ENCODE measurements around the gene AGXT. TPM values are rescaled to one million over a fixed set of nuclear protein-coding genes. Genes with fewer than 3 reads are reported as not detected.

The AGXT gene
- total RNA-seq, 1 donor from 2014 or later: not detected

- no peak for DNase-seq (ENCODE audit: low read depth)
Observed at GRCh38 chr2:240869109-240869955, 708 bp downstream of the AGXT start.

DNA sequence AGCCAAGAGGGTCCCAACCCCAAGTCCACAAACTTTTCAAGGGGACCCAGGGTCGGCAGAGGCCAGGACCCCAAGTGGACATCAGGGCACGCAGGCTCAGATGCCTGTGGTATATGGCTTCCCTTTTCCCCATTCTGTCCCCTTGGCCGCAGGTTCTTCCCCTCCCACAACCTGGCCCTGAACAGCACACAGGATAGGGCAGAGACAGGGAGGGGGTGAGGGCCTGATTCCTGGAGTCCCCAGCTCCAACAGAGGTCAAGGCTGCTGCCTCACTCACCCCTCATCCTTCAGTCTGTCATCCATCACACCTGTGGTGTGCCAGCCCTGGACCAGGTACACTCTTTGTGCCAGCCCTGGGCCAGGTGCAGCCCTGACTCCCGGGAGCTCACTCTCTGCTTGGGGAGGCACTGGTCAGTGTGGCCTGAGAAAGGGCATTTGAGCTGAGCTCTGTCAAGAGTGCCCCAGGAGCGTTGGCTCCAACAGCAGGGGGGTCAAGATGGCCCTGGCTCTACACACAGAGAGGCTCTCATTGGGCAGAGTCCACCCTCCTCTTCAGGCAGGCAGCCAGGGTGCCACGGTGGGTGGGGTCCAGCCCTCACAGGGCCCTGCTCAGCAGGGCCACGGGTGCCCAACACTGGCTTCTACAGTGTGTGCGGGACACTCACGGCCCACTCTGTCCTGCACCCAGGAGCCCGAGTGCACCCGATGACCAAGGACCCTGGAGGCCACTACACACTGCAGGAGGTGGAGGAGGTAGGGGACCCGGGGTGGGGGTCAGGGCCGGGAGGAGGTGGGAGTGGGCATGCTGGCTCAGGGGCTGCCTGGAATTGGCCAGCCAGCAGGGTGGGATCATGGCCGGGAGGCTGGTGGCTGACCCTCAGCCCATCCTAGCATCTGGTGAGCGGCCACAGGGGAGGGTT is 1.6 kb downstream of the AGXT start:
- DNase-seq (ENCODE audit: low read depth): no peak

GRCh38 chr2:240871071-240871958 is 2.7 kb downstream of the AGXT start:
- DNase-seq (ENCODE audit: low read depth): no peak

DNA sequence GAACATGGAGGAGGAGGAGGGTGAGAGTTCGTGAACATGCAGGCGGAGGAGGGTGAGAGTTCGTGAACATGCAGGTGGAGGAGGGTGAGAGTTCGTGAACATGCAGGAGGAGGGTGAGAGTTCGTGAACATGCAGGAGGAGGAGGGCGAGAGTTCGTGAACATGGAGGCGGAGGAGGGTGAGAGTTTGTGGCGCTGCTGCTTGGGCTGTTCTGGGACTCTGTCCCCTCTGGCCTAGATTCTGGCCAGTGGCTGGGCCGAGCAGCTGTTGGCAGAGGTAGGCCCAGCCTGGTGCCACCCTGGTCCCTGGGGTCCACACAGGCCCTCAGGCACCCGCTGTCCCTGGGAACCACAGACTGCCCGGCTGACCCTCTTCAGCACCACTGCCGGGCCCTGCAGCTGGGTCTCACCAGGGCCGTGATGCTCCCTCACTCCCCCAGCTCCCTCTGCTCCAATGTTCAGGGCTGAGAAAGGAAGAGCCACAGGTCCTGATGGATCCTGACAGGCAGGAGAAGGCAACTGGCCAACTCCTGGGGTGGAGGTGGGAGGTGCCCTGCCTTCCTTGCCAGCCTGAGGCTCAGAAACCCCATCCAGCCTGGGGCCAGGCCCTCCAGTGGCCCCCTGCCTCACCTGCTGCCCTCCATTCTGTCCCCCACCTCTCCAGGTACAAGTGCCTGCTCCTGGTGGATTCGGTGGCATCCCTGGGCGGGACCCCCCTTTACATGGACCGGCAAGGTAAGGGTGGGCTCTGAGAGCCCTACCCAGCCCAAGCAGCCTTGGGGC is 3.9 kb downstream of the AGXT start:
- no peak for DNase-seq (ENCODE audit: low read depth)

DNA sequence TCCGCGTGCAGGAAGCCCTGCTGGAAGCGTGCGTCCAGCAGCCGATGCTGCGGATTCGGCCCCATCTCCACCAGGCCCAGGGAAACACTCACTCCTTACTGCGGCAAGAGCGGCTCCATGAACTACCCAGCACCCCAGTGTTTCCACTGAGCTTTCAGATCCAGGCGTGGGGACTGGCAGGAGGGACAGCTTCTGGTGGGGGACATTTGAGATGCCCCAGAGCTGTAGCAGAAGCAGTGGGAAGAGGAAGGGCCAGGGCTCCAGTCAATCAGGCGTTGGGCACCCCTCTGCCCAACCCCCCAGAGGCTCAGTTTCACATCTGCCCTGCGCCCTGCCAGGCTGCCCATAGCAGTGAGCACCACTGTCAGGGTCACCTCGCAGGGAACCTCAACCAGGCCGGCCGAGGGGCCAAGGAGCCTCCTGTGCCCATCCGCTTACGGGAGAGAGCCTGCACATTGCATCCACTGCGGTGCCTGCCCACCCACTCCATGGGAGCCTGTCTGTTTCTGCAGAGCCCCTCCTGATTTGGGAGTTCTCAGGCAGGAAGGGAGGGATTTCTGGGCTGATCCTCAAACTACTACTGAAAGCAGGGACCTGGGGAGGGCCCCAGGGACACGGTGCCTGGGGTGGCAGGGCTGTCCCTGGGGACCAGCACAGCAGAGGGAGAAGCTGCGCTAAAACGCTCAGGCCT is 4.6 kb downstream of the AGXT start:
- DNase-seq (ENCODE audit: low read depth): no peak

- no peak for DNase-seq (ENCODE audit: low read depth)
Observed at GRCh38 chr2:240873805-240874714, 5.4 kb downstream of the AGXT start.

DNA sequence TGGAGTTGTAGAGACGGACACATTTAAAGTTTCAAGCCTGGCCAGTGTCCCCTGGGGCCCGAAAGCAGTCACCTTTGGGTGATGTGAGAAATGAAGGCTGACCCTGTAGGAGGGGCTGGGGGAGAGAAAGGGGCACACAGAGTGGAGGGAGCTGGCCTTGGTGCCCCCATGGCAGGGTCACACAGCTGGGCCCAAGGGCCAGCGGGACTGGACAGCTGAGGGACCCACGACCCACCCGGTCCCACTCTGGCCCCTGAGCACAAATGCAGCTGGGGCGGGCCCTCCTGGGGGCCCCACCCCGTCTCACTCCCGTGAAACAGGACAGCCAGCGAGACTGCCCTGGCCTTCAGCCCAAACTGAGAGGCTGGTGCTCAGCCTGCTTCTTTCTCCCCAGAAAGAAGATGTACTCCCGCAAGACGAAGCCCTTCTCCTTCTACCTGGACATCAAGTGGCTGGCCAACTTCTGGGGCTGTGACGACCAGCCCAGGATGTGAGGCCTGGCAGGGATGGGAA is 6.1 kb downstream of the AGXT start:
- no peak for DNase-seq (ENCODE audit: low read depth)

GRCh38 chr2:240875228-240876034 is 6.8 kb downstream of the AGXT start:
- DNase-seq (ENCODE audit: low read depth): no peak

GRCh38 chr2:240876035-240876474 is 7.4 kb downstream of the AGXT start:
- no peak for DNase-seq (ENCODE audit: low read depth)

DNA sequence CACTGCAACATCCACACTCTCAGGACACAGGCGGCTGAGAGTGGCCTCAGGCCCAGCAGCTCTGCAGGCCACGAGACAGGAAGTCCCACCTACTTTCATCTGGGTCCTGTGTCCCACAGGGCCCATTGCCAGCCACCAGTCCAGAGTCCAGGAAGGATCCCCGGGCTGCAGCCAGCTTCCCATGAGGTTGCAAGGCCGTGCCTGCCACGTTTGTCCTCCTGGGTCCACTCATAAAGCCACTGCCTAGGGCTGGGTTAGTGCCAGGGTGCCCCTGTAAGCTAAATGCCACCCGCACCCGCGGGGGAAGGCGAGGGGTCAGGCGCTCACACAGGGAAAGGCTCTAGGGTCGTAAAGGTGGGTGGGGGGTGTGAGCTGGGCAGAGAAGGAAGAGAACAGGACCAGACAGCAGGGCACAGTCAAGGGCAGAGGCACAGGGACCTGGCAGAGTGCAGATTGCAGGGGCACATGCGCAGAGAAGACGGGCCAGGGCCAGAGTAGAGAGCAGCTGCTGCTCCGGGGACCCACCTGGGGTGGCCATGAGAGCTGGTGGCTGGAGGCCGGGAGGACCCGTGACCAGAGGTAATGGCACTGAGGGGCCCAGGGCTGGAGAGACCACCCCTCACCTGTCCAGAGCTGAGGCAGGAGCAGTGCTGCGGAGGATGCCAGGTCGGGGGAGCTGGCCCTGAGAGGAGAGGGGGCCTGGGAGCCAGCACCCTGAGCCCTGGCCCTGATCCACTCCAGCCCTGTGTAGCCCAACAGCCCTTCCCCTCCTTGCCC is 8.0 kb downstream of the AGXT start:
- DNase-seq (ENCODE audit: low read depth): no peak

DNA sequence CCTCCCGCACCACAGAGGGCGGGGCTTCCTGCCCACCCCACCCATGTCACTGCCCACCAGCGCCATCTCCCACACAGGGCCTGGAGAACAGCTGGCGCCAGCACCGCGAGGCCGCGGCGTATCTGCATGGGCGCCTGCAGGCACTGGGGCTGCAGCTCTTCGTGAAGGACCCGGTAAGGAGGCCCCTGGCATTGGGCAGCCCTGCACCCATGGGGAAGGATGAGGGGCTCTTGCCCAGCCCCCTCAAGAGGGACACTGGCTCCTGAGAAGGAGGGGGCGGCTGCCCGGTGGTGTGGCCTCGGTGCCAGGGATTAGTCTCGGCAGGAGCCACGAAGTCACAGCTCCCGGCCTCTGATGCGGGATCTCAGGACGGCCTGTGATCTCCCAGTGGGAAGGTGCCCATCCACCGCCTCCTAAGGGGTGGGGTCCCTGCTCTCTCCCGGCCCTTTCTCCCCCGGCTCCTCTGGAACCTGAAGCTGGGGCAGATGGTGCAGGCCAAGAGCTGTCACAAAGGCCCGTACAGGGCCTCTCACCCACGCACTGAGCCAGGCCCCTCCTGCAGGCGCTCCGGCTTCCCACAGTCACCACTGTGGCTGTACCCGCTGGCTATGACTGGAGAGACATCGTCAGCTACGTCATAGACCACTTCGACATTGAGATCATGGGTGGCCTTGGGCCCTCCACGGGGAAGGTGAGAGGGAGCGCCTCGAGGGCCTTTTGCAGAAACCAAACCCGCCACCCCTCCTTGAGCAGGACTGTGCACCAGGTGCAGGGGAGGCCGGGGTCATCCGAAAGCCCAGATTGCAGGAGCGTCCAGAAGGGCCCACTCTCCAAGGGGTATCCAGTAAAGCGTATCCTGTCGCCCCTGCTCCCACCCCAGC is 9.1 kb downstream of the AGXT start:
- DNase-seq (ENCODE audit: low read depth): no peak

DNA sequence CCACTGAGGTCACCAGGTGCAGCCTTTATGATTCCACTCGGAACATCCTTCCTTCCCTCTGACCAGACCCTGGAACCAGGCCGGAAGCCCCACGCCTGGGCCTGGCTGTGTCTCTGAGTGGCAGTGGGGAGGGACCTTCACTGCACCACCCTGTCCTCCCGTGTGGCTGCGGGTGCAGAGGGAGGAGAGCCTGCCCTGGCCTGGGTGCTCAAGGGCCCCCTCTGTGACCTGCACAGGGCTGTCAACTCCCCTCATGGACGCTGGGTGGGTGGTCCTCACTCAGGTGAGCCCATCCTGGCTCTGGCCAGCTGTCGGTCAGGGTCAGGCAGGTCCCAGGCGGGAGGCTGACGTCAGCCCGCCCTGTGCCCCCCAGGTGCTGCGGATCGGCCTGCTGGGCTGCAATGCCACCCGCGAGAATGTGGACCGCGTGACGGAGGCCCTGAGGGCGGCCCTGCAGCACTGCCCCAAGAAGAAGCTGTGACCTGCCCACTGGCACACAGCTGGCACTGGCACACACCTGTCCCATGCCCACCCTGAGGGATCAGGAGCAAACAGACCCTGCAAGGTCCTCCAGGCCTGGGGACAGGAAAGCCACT is 9.8 kb downstream of the AGXT start:
- DNase-seq (ENCODE audit: low read depth): no peak

- no peak for DNase-seq (ENCODE audit: low read depth)
Observed at GRCh38 chr2:240879105-240879504, 10.5 kb downstream of the AGXT start.

DNA sequence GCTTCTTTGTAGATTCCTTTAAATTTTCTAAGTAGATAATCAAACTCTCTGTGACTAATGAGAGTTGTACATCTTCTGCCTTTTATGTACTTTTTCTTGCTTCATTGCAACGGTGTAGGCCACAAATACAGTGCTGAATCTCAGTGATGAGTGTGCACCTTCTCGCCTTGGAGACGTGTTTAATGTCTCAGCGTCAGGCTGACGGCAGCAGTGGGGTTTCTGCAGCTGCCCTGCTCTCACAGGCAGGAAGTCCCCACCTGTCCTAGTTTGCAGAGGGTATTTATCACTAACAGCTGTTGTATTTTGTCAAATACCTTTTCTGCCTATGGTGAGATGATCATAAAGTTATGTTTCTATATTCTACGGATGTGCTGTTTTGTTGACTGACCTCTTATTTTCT is 13.3 kb downstream of the AGXT start:
- no peak for DNase-seq (ENCODE audit: low read depth)

GRCh38 chr2:240884221-240884620 is 15.6 kb downstream of the AGXT start:
- no peak for DNase-seq (ENCODE audit: low read depth)

- DNase-seq (ENCODE audit: low read depth): no peak
Observed at GRCh38 chr2:240884745-240885144, 16.1 kb downstream of the AGXT start.
